ENCODE data around the gene LNPK. TPM values are rescaled to one million over a fixed set of nuclear protein-coding genes. Genes with fewer than 3 reads are reported as not detected.

Gene LNPK
- total and polyA plus RNA-seq, 2 of the 4 experiments (the other 2 are of a cell fraction): 18.7 to 48.6 TPM

GRCh38 chr2:175889701-175890302 is 112.3 kb downstream of the LNPK start:
- no peak overlapping the region for H4K8ac ChIP-seq (ENCODE audit: low read depth in 2 of 2, low read length in 2 of 2)
- H2BK5ac ChIP-seq (ENCODE audit: low read depth, low read length, poor library complexity, severe bottlenecking): no peak overlapping the region
- no peaks in the 10 kb centered on the region for H3K36me3 ChIP-seq (ENCODE audit: control insufficient read depth, insufficient read depth, low read length)
- H3K18ac ChIP-seq (ENCODE audit: low read depth, low read length): no peak overlapping the region
- no peak overlapping the region for H3K14ac ChIP-seq (replicated peaks; ENCODE audit: low read depth, low read length)
- H3K56ac ChIP-seq (ENCODE audit: extremely low read depth, insufficient read depth, low read length): no peak overlapping the region
- CTCF ChIA-PET: no interaction called here
- no peaks in the 10 kb centered on the region for H3K79me1 ChIP-seq (ENCODE audit: low read depth in 1 of 2, low read length in 2 of 2)
- ATAC-seq (ENCODE audit: low read depth): no peak
- no peak overlapping the region for H2BK120ac ChIP-seq (ENCODE audit: low read depth, low read length)
- H2BK20ac ChIP-seq (ENCODE audit: low read depth, low read length): no peak overlapping the region
- in situ Hi-C loops (cut with MboI; ENCODE audit: low sequenced_read_pairs): no loop called here
- H4K5ac ChIP-seq (ENCODE audit: low read depth, low read length): no peak overlapping the region
- no peak overlapping the region for H2AK5ac ChIP-seq (ENCODE audit: low read depth, low read length)
- H4K20me1 ChIP-seq (ENCODE audit: insufficient read depth, low read length): no peaks in the 10 kb centered on the region
- H3K4me2 ChIP-seq (ENCODE audit: low read depth, low read length): no peak overlapping the region
- H3K27ac ChIP-seq (ENCODE audit: insufficient read depth, low read length): no peak overlapping the region
- POLR2A ChIA-PET (ENCODE audit: unreplicated experiment): interaction anchor here (0.7 kb wide), 1 partner anchor 216 kb away, joined by 5 read pairs; no protein-coding TSS in a partner anchor
- no peak overlapping the region for H3K9ac ChIP-seq (ENCODE audit: low read depth, low read length)
- dilution Hi-C loops (cut with HindIII; ENCODE audit: low sequenced_read_pairs, unreplicated experiment): no loop called here
- H3K4ac ChIP-seq (ENCODE audit: low read depth, low read length): no peak overlapping the region
- H3K9me1 ChIP-seq (ENCODE audit: insufficient read depth, low read length): no peaks in the 10 kb centered on the region
- no peak overlapping the region for H3K23ac ChIP-seq (ENCODE audit: low read depth, low read length)
- H2BK15ac ChIP-seq (ENCODE audit: low read depth, low read length): no peak overlapping the region
- H3K4me1 ChIP-seq (ENCODE audit: control insufficient read depth, insufficient read depth, low read length): no peaks in the 10 kb centered on the region
- no peak overlapping the region for H3K4me3 ChIP-seq (ENCODE audit: insufficient read depth, low read depth, low read length)
- no peak overlapping the region for H2AK9ac ChIP-seq (replicated peaks; ENCODE audit: low read depth, low read length, poor library complexity)
- no peak for DNase-seq
- no peaks in the 10 kb centered on the region for H3K9me3 ChIP-seq (ENCODE audit: control insufficient read depth, insufficient read depth, low read length)
- no CpG with 5 or more reads among the region's 3 CpGs for WGBS, 2 experiments (ENCODE audit: extremely low coverage in 2 of 2, insufficient read length in 1 of 2)
- no TSS peak for BruUV-seq (replicated peaks)
- TF ChIP-seq POLR2A (IDR thresholded peaks at IDR 0.05; ENCODE audit: low read depth, low read length) (no peak), CTCF (conservative IDR thresholded peaks at IDR 0.05; ENCODE audit: low read depth, low read length) (no peak), MAFK (IDR thresholded peaks at IDR 0.05; ENCODE audit: low read depth, low read length) (no peak), RFX5 (IDR thresholded peaks at IDR 0.05; ENCODE audit: low read depth, low read length) (no peak), MXI1 (IDR thresholded peaks at IDR 0.05; ENCODE audit: borderline replicate concordance, low read depth, low read length) (no peak), RCOR1 (IDR thresholded peaks at IDR 0.05; ENCODE audit: insufficient replicate concordance, low read length) (no peak), CEBPB (IDR thresholded peaks at IDR 0.05; ENCODE audit: low read depth, low read length) (no peak), BHLHE40 (IDR thresholded peaks at IDR 0.05; ENCODE audit: low read depth, low read length) (no peak), NFE2L2 (IDR thresholded peaks at IDR 0.05; ENCODE audit: low read depth, low read length) (no peak), FOS (IDR thresholded peaks at IDR 0.05; ENCODE audit: low read depth, low read length) (no peak), USF2 (IDR thresholded peaks at IDR 0.05; ENCODE audit: low read depth, low read length) (no peak), CHD1 (IDR thresholded peaks at IDR 0.05; ENCODE audit: low read depth, low read length) (no peak), MAZ (IDR thresholded peaks at IDR 0.05; ENCODE audit: borderline replicate concordance, low read depth, low read length) (no peak), SMC3 (IDR thresholded peaks at IDR 0.05; ENCODE audit: low read depth, low read length) (no peak), ELK1 (IDR thresholded peaks at IDR 0.05; ENCODE audit: borderline replicate concordance, low read depth, low read length) (no peak)
- no peak overlapping the region for H2AFZ ChIP-seq (replicated peaks; ENCODE audit: low read length, poor library complexity)
- intact Hi-C loops (cut with micrococcal nuclease): no loop called here
- H4K91ac ChIP-seq (ENCODE audit: insufficient read depth, low read depth, low read length): no peak overlapping the region
- peaks cover 4% of the 10 kb centered on the region for H3K27me3 ChIP-seq (ENCODE audit: control insufficient read depth, insufficient read depth, low read length)
